HG03103 (cell line): ENCODE results near the gene SLC25A21.
"Not testable (repeated sequence)": the region's sequence is repeated elsewhere in the genome, so short reads cannot be mapped to it uniquely, and the experiment has no call there.

ENCODE experiments used
- ATAC-seq: cut with Tn5 transposase; IDR thresholded peaks from one replicate; pipeline ENCODE4 v1.9.1; 2021; ENCODE audit warnings: low read depth; ENCODE audit not compliant: unreplicated experiment

Gene SLC25A21

GRCh38 chr14:36845356-36846012 is 326.9 kb downstream of the SLC25A21 start:
- ATAC-seq, result no peak

DNA sequence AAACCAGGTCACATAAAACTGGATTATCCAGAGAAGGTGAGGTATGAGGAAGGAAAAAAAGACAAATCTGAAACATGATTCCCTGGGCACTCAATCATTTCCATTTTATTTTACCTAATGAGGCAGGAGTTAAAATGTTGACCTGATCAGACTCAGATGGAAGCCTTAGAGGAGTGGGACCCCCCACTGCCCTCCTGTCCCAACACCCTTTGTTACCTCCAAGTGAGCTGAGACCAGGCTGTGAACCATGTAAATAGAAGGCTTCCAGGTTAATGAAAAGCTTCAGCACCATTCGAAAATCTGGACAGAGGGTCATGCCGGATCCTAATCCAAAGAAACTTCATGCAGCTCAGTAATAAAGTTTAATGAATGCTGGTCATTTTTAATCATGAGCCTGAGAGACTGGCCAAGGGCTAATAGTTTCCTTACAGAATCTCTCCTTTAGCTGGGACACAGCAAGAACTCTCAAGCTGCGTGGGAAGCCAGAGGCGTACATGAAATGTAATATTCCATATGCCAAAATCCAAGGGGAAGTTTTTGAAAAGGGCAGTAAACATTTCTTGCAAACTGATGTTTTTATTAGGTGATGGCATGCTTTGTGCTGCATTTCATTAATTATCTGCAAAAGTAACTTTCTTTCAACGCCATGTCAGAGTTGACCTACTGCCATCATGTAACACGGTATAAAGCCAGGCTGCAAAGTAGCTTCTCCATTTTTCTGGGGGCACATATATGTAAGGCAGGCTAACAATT is 327.8 kb downstream of the SLC25A21 start:
- ATAC-seq, result no peak

GRCh38 chr14:36843410-36843809 is 329.0 kb downstream of the SLC25A21 start:
- ATAC-seq, result no peak

DNA sequence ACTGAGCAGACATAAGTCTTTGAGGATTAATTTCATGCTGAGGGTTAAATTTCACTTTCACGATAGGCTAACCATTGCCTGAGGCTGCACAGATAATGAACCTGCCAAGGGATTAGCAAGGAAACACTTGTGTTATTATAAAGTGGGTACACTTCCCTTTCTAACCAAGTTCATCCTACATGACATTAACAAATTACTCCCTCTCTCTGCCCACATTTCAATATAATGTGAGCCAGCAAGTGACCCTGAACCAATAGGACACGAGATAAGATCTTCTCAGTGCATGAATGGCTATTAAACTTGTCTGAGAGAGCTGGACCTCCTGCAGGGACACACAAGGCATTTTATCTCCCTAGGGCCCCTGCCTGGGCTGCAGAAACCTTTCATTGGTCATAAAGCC is 337.3 kb downstream of the SLC25A21 start:
- ATAC-seq, result no peak

GRCh38 chr14:36834293-36834692 is 338.1 kb downstream of the SLC25A21 start:
- ATAC-seq, result no peak

- no peak for ATAC-seq
Measured at GRCh38 chr14:36829547-36829946, 342.9 kb downstream of the SLC25A21 start.

DNA sequence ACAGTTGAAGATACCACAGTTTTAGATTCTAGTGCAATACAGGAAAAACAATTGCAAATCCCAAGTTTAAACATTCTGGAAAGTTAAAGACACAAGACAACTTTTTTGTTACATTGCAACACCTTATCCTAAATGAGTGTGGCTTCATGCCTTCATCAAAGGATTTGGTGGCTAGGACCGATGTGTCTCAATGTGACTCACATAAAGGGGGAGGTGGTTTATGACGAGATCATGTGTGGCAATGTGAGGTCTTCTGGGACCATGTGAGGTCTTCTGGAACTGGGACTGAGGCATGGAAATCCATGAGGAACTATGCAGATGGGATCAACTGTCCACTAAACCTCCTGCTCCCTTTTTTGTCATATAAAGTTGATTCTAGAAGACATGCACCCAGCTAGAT is 344.5 kb downstream of the SLC25A21 start:
- ATAC-seq, result no peak

GRCh38 chr14:36826614-36827013 is 345.8 kb downstream of the SLC25A21 start:
- ATAC-seq, result no peak

- no peak for ATAC-seq
Measured at GRCh38 chr14:36824854-36825253, 347.6 kb downstream of the SLC25A21 start.

GRCh38 chr14:36823651-36824050 is 348.8 kb downstream of the SLC25A21 start:
- ATAC-seq, result no peak

DNA sequence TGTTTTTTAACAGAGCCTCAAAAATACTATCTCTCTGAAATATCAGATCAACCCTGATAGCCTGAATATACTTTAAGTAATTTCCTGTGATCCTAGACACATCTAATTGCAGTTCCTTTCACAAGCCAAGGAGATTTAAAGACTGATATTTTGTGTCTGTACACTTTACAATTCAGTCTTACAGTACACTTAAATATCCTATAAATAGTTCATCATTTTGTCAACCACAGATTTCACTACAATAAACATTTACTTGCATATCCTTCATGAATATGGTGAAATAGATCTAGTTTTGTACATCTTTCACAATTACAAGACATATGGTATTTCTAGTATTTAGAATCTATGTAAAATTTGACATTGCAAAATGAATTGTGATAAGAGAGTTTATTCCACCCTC is 349.7 kb downstream of the SLC25A21 start:
- no peak for ATAC-seq

DNA sequence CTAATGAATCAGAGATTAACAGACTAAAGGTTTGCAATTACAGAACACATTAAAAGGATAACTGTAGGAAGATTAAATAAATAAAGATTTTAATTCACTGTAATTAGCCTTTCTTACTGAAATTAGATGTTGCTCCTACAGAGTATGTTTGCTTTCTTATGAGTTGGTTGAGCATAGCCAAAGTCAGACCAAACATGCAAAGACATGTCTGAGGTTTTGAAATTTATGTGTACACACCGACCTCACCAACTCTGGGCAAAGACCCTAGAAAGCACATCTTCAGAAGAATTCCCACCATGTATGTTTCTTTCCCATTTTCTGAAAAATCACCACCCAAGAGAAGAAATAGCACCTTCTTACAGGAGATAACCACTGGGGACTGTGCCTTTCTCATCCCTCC is 351.5 kb downstream of the SLC25A21 start:
- no peak for ATAC-seq

DNA sequence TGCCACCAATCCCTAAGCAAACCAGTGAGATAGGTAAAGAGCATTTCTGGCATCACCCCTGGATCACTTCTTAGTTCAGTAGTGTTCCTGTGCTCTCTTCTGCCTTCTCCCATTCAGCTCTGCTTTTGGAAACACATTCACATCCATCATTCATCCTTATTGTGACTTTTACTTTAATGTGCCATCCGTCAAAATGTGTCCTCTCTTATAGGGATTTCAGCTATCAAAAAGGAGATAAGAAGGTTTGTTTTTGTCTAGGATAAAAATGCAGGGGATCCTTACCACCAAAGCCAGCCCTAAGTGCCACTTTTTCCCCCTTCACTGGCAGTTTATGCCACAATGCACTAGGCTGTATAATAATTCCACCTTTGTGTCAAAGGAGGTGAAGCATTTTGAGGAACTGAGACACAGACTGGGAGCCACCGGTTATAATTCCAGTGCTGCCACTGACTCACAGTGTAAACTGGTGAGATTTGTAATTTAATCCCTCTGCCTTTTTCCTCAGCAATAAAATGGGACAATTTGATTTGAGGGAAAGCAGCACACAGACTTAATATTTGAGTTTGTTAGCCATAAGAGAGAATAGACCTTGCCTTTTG is 352.2 kb downstream of the SLC25A21 start:
- no peak for ATAC-seq

DNA sequence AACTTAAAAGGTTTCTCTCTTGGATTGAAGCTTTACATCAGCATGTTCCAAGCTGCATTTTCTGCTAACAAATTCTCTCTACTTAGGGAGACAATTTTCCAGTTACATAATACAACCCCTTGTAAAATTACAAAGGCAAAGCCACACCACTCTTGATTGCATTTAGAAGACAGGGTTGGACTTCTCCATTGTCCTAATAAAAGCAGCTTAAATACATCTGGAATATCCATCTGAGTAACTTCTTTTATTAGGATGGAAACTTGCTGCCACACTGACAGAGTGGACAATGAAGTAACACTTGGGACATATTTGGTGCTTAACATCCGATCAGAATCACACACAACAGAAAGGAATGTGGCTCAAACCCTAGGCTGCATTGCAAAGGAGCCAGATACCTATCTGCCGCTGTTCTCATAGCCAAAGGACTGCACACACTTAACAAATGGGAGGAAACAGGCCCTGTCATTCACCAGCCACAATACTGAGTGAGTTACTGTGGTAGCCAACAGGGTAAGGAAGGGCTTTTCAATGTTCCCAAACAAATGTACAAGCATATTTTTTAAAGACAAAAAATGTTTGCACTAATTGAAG is 353.5 kb downstream of the SLC25A21 start:
- ATAC-seq, result no peak

- ATAC-seq, result no peak
Measured at GRCh38 chr14:36818246-36818645, 354.2 kb downstream of the SLC25A21 start.

GRCh38 chr14:36817071-36817930 is 355.1 kb downstream of the SLC25A21 start:
- ATAC-seq, result no peak

GRCh38 chr14:36816481-36816880 is 355.9 kb downstream of the SLC25A21 start:
- ATAC-seq, result no peak

DNA sequence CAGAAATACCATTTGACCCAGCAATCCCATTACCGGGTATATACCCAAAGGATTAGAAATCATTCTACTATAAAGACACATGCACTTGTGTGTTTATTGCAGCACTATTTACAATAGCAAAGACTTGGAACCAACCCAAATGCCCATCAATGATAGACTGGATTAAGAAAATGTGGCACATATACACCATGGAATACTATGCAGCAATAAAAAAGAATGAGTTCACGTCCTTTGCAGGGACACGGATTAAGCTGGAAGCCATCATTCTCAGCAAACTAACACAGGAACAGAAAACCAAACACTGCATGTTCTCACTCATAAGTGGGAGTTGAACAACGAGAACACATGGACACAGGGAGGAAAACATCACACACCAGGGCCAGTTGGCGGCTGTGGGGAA is 357.6 kb downstream of the SLC25A21 start:
- not testable (repeated sequence) for ATAC-seq

GRCh38 chr14:36810209-36810608 is 362.2 kb downstream of the SLC25A21 start:
- ATAC-seq, result no peak

DNA sequence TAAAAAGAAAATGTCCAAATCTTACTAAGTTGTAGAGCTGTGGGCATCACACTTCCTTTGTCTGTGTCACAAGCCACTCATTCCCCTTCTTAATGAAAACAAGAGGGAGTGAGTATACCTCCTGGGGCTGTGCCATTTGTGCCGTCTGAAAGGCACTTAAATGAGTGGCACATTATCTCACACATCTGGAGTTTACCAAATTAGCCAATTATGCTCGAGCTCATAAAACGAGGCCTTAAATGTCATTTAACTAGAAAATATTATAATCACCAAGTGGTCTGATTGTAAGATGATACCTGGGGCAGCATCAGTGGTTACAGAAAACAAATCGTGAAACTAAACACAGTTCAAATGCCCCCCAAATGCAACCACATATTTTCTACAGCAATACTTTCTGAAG is 364.7 kb downstream of the SLC25A21 start:
- no peak for ATAC-seq
